Keratinocyte (primary cell): ENCODE results near the gene MOG.

Experiments
- EZH2 ChIP-seq: IDR thresholded peaks from one replicate; pipeline ENCODE4 v1.6.1; 2012; ENCODE audit warnings: inconsistent platforms, mild to moderate bottlenecking, low read length, moderate library complexity
- TF ChIP-seq, protein P1 (sequence below), 3 experiments: IDR thresholded peaks in 1 of 3; conservative IDR thresholded peaks in 1 of 3; optimal IDR thresholded peaks in 1 of 3; 2 replicates in 2 of 3; 3 replicates in 1 of 3; pipeline versions ENCODE3 to v1.5.1; 2011; ENCODE audit warnings: low read length in 3 of 3, mild to moderate bottlenecking in 3 of 3, moderate library complexity in 2 of 3, control low read depth in 1 of 3, inconsistent platforms in 1 of 3; ENCODE audit not compliant: insufficient read depth in 2 of 3; ENCODE audit errors: extremely low read depth in 1 of 3

DNA sequence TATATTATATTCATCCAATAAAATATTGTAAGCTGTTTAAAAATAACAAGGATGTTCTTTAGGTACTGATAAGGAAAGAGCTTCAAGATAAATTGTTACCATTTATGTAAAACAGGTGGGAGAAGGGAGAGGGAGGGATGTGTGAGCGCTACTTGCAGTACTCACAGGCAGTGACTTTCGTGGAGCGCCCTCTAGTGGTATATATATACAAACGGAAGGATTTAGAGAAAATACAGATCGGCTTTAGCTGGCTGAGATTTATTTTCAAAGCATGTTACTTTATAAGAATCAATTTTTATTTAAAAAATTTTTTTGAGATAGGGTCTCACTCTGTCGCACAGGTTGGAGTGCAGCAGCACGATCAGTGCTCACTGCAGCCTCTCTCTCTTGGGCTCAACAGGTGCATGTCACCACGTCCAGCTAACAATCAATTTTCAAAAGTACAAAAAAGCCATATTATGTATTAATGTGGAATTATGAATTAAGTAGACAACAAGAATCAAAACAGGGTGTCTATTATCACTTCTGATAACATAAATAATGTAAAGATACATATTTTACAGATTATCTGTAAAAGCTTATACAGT is 3.3 kb upstream of the MOG start:
- TF ChIP-seq, protein P1, sequence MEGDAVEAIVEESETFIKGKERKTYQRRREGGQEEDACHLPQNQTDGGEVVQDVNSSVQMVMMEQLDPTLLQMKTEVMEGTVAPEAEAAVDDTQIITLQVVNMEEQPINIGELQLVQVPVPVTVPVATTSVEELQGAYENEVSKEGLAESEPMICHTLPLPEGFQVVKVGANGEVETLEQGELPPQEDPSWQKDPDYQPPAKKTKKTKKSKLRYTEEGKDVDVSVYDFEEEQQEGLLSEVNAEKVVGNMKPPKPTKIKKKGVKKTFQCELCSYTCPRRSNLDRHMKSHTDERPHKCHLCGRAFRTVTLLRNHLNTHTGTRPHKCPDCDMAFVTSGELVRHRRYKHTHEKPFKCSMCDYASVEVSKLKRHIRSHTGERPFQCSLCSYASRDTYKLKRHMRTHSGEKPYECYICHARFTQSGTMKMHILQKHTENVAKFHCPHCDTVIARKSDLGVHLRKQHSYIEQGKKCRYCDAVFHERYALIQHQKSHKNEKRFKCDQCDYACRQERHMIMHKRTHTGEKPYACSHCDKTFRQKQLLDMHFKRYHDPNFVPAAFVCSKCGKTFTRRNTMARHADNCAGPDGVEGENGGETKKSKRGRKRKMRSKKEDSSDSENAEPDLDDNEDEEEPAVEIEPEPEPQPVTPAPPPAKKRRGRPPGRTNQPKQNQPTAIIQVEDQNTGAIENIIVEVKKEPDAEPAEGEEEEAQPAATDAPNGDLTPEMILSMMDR (optimal IDR thresholded peaks at IDR 0.05 in 1 of 3, IDR thresholded peaks at IDR 0.05 in 1 of 3, conservative IDR thresholded peaks at IDR 0.05 in 1 of 3; ENCODE audit: extremely low read depth in 1 of 3, insufficient read depth in 2 of 3, low read length in 3 of 3): peak; percentile 58 to 72 (median 70)
- no peak for TF ChIP-seq EZH2
